NCI-H146 treated with DMSO at 0.1 percent for 48 hours (cell line): ENCODE results near the gene CHSY3.

Experiments
- DNase-seq: peaks from one replicate; lab custom pipeline; 2025; ENCODE audit not compliant: unreplicated experiment; lab: John Stamatoyannopoulos, UW

Gene CHSY3

DNA sequence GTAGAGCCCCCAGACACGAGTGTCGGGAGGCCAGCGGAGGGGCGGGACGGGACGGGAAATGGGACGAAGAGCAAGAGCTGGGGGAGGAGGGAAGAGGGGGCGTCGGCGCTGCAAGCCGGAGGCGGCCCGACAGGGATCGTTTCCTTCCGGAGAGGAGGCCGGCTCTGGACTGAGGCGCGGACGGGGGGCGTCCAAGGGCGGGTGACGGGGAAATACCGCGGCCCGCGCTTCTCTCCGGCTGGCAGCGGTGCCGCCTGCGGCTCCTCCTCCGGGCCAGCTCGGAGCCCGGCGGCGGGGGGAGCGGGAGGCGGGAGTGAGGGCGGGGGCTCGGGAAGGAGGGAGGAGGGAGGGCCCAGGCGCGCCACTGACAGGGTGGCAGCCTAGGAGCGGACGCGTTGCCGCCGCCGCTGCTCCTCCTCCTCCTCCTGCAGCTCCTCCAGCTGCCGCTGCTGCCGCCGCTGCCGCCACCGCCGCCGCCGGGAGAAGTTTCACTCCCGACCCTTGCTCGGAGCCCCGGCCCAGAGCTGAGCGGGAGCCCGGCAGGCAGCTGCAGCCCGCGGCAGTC, at the start of gene CHSY3:
TSS of gene CHSY3 (plus strand) at position 364 of the 565 bp plus-strand sequence.
- DNase-seq: peak; percentile 21

DNA sequence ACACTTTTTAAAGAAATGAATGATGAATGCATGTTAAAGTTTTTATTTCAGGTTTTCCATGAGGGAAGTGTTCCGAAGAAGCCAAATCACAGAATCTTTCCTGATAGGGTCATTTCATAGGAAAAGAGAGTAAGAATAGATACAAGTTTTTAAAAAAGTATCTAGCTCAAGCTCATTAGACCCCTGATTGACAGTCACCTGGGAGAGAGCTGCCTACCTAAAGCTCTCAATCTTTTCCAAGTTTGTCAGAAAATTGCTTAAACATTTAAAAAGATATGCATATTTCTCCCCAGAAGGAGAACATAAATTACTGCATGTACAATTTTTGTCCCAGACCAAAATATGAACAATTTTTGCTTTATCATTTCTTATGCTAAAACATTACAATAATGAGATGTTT, 47.9 kb upstream of the CHSY3 start:
- DNase-seq: no peak

DNA sequence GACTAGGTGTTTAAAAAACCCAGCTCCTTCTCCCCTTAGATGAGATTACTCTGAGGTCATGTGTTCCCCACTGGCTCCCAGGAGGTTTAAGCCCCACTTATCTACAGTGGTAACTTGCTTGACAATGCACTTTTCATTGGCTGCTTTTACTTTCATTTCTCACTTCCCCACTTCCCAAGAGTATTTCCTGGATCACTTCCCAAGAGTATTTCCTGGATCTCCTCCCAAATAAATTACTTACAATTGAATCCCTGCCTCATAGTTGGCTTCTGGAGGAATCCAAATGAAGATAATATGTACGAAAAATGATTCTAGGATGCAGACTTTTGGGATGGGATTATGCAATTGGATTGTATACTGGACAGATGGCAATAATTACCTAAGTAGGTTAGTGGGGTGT, 47.1 kb upstream of the CHSY3 start:
- DNase-seq: no peak

DNA sequence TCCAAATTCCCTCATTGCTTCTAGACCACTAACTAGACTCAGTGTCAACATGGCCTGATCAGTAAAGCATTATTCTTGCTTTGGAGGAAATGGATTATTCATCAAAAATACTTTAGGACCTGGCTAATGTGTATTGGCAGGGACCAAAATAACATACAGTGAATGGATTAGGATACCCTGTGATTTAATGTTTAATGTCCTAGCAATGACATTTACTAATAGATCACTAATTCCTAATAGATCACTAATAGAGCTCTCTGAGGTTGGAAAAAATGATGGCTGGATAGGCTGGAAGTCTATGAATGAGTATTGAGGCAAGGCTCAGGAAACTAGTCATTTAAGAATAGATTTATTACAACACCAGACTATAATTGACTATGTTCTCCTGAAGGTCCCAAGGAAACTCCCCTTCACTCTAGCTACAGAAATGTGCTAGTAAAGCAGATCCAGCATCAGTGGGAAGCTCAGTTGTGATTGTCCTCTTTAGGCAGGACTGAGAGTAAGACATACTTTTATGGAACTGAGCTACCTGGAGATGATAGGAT, 46.1 kb upstream of the CHSY3 start:
- no peak for DNase-seq

DNA sequence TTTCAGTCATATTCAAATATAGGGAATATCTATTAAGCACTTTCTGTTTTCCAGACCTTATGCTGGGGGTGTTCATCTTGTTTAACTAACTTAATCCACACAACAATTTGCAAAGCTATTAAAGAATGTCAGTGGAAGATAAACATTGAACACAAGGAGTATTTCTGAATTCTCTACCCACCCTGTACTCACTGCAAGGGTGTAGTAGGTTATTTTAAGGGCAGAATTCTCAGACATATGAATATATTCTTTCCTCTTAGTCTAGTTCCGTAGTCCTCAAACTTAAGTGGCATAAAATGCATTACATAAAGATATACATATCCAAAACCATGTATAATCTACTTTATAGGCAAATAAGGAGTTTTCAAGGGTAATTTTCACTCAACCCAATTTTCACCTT, 19.9 kb upstream of the CHSY3 start:
- no peak for DNase-seq

DNA sequence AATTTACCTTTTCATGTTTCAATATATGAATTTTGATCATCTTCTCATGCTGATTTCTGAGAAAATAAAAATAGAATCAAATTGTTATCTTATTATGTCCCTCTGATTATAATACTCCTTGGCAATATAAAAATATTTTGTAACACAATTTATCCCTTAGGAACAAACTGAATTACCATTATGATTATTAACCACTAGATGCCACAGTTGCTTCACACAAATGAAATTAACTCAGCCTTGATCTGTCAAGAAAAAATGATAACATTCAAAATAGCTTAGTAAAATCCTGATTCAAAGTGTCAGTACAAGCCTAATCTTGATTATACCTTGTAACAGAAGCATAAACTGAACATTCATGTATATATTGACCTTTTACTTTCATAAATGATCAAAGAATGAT, 4.8 kb upstream of the CHSY3 start:
- no peak for DNase-seq

DNA sequence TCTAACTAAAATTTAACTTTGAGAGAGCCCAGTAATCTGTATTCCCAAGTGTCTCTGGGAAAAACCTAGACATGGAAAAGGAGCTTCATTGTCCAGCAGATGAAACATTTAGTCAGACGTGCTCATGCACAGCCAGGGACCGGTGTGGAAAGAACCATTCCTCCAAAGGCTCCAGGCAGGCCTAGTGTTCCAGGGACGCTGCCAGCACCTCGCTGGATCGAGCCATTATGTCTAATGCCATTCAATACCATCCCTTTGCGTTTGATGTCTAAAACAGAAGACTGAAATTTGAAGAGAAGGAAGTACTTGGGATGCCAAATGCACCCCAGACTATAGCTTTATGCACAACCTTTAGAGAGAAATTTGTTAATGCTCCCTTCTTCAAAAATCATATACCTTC, 1.4 kb upstream of the CHSY3 start:
- no peak for DNase-seq

DNA sequence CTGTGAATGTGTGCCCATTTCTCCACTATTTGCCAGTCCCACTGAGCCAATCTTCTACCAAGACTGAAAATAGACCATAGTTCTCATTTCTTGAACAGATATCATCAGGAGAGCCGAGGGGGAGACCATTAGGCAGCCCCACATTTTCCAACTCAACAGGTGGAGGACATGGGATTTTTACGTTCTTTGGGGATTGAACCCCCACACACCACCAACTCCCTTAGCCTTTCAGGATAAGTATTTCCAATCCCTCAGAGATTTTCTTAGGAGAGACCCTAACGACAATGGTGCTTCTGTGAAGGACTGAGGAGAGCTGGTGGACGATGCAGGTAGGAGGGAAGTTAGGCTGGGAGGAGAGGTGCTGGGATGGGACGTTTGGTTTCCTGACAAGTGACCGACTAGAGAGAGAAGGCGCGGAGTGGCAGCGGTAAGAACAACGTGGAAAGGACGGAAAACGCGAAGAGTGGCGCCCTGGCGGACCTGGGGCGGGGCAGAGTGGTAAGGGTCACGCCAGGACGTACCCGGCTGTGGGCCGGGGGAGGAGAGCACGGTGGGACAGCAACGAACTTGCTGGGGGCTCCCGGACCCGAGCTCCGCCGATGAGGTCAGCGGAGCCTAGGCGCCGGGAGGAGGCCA, 681 bp upstream of the CHSY3 start:
- no peak for DNase-seq

DNA sequence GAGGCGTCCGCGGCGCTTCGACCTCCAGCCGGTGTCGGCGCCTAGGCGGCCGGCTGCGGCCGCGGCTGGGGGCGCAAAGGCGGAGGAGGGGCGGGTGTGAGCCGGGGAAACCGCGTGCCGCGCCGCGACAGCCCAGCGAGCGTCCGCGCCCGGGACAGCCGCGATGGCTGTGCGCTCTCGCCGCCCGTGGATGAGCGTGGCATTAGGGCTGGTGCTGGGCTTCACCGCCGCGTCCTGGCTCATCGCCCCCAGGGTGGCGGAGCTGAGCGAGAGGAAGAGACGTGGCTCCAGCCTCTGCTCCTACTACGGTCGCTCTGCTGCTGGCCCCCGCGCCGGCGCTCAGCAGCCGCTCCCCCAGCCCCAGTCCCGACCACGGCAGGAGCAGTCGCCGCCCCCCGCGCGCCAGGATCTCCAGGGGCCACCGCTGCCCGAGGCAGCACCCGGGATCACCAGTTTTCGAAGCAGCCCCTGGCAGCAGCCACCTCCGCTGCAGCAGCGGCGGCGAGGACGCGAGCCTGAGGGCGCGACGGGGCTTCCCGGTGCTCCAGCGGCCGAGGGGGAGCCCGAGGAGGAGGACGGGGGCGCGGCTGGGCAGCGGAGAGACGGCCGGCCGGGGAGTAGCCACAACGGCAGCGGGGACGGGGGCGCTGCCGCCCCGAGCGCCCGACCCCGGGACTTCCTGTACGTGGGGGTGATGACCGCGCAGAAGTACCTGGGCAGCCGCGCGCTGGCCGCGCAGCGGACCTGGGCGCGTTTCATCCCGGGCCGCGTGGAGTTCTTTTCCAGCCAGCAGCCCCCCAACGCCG, 605 bp downstream of the CHSY3 start:
- DNase-seq: no peak

DNA sequence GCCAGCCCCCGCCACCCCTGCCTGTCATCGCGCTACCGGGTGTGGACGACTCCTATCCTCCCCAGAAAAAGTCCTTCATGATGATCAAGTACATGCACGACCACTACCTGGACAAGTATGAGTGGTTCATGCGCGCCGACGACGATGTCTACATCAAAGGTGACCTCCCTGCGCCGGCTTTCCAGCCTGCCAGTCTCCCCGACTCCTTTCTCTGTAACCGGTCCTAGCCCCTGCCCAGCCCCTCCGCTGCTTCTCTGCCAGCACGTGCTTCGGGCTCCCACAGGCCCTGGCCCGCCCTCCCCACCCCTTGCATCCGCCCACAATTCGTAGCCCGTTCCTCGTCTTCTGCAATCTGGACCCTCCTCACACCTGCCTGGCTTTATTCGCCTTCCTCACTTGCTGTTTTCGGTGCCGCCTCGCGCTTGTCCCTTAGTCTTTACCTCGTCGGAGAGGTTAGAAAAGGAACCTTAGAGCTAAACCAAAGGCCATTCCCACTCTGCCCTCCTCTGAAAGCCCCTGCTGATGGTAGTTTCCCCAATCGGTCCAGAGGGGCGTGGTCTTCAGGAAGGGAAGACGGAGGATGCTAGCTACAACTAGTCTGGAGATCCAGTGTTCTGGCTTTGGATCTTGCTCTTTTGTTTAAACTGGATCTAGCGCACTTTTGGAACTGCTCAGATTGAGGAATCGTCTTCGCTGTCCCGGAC, 1.4 kb downstream of the CHSY3 start:
- no peak for DNase-seq

DNA sequence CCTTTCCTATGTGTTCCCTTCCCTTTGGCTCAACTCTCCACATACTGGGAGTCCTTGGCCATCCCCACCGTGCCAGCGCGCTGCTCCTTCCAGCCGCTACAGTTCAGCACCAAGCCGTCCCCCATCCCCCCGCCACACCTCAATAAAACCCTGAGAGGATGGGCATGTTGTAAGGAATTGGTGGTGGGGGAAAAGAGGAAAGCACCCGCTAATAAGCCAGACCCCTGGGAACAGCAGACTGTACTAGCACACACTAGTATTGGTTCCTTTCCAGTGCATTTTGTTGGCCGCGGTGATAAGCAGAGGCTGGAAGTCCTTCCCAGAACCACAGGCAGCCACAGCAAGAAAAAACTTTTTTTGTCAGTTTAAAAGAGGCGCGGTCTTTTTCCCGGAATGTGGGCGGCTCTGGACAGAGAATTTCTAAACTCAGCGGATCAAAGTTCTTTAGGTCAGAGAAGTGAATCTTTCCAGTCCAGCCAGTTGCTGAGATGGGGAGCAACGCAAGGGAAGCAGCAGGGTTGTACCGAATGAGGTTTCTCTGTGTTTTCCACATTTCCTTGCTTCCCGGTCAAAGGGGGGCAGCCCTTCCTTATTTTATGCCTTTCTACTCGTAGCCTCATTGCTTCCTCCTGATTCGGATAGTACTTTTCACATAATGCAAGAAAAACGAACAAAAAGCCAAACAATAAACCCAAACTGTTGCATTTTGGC, 2.1 kb downstream of the CHSY3 start:
- no peak for DNase-seq

DNA sequence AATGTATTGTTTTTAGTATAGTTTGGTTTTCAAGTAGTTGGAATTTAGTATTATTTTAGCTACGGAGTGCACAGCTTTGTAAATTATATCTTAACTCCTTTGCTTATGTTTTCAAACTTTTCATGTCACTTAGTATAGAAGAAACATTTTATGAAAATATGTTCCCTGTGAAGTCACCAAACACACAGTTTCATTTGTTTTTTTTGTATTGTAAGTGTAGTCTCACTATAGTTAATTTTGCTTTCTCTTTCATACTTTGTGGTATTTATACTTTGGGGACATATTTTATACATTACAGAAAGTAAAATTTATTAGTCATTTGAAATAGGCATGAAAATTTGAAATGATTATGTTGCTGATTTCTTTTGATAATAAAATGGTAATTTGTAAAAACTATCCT, 5.0 kb downstream of the CHSY3 start:
- no peak for DNase-seq

DNA sequence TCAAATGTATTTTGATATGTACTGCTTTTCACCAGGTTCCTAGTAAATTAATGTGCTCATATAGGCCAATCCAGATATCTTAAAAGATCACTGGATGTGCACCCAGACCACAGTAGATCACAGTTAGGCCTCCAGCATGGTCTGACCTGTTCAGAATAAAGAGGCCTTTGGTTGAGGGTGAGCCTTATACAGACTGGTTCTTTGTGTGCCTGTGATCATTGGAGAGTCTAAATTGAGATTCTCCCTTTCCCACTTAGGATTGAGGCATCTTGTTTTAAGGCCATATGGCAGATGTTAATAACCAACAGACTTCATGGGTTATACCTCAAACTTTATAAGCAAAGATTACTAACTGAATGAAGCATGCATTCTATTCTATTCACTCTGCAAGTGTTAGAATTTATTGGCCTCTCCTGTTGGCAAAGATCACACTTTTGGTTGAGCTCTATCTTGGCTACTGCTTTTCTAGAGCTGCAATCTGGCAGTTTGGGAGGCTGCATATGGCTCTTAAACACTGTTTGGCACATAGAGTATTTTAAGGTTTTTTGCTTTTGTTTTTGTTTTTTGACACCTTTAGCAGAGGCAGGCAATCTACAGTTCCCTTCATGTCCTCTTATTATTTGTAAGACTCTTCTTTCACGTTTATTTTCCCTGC, 8.5 kb downstream of the CHSY3 start:
- no peak for DNase-seq

DNA sequence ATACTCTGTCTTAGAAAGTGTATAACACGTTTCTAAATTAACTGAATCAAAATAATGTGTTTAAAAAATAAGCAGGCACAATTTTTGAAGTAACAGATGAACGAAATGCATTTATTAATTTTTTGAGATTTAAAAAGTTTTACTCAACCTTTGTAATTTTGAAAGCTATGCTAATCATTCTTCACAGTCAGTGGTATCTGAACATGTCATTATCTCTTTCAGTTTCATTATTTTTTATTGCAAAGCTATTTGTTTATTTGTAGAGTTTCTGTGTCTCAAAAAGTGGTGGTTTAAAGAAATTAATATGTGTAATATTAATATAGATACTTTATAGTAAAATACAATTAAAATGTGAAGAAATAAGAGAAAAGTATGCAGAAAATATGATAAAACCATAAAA, 11.2 kb downstream of the CHSY3 start:
- DNase-seq: no peak

DNA sequence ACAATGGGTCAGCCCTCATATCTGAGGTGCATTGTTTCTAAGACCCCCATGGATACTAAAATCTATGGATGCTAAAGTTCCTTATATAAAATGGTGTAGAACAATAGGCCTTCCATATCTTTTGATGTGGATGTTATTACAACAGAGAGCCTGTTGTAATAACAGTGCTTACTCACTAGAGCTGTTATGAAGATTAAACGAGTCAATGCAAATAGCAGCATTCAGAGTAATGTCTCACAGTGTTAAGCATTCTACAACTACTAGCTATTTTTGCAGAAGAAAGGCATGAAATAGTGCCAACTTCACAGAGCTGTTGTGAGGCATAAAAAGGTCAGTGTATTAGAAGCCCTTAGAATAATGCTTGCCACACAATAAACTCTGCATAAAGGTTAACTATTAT, 13.0 kb downstream of the CHSY3 start:
- DNase-seq: no peak

DNA sequence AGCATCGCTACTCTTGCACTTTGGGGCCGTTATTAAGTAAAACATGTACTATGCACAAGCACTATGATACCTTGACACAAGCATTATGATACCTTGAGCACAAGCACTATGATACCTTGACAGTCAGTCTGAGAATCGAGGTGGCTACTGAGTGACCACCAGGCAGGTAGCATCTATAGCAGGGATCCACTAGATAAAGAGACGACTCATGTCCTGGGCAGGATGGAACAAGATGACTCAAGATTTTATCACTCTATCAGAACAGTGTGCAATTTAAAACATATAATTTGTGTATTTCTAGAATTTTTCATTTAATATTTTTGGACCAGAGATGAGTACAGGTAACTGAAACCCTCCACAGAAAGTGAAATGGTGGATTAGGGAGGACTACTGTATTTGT, 16.9 kb downstream of the CHSY3 start:
- DNase-seq: no peak

DNA sequence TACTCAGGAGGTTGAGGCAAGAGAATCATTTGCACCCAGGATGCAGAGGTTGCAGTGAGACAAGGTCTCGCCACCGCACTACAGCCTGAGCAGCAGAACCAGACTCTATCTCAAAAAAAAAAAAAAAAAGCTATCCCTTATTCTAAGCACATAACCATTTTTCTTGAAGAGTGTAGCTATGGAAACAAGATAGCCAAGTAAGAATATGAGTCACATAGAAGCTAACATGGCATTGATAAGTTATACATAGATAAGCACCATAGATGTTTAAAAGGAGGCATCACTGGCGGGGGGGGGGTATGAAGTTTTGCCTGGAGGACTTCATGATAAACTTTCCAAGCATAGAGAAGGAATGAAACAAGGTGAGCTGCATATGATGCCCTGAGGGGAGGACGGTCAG, 26.0 kb downstream of the CHSY3 start:
- DNase-seq: no peak

DNA sequence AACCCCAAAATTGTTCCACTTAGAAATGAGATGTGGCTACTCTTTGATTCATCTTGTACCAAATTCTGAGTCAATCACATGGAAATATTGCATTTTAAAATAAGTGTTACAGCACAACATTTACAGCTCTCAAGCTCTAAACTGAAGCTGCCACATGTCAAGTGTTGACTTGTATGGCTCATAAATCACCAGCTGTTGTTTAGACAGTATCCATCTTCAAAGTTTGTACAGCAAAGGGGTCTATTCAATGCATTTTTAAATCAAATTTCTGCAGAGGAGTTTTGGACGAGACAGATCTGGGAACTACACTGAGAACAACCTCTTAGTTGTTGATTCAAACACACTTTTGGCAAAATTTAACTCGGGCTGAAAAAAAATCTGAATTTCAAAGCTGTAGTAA, 31.4 kb downstream of the CHSY3 start:
- no peak for DNase-seq

DNA sequence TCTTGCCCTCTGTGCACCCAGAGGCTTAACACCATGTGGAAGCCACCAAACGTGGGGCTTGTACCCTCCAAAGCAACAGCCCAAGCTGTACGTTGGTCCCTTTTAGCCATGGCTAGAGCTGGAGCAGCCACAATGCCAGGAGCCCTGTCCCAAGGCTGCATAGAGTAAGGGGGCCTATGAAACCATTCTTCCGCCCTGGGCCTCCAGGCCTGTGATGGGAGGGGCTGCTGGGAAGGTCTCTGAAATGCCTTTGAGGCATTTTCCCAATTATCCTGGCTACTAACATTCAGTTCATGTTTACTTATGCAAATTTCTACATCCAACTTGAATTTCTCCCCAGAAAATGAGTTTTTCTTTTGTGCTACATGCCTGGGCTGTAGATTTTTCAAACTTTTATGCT, 33.8 kb downstream of the CHSY3 start:
- no peak for DNase-seq

DNA sequence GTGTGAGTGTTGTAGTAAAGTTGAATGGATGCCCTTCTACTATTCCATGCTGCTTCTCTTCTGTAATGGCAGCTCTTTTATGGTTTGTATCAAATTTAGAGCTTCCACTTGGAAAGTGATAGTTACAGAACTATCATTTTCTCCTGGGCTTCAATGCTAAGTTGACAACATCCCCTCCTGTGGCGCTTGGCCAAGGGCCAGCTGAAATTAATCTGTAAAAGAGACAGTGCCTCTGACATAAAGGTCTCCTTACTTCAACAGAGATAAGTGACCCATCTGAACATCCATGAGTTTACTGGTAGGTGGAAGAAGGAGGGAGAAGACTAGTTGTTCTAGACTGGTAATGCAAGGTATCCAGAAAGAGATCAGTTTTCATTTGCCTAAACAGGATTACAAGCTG, 39.7 kb downstream of the CHSY3 start:
- DNase-seq: no peak

DNA sequence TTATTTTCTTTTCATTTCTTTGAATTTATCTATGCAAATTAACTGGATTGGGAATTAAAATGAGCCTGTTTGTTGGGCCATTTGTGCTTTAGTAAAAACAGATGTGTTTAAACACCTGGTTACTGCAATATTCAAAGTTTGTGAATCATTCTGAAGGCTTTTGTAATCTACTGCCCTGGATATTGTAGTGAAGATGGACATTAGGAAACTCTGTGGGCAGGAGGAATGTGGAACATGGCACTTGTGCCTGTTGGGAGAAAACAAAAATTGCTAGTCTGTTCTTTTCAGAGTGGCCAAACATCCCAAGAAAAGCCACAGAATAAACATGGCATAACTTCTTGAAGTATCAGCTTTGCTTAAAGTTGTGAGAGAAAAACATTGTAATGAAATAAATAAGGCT, 40.8 kb downstream of the CHSY3 start:
- DNase-seq: no peak
